Measurements from ENCODE around the gene NLGN1. TPM values are rescaled to one million over a fixed set of nuclear protein-coding genes. Genes with fewer than 3 reads are reported as not detected.

The NLGN1 gene
- total RNA-seq, 1 experiment from 2014 or later: 5.2 TPM

GRCh38 chr3:173502983-173503568, 105.5 kb downstream of the NLGN1 start:
- H3K36me3 Mint-ChIP-seq (ENCODE audit: insufficient read depth in 1 of 3, low read depth in 3 of 3): no peaks in the 10 kb centered on the region
- H2AFZ ChIP-seq (ENCODE audit: low read length): no peak overlapping the region
- WGBS (ENCODE audit: extremely low coverage, insufficient read length, low lambda C conversion rate): no CpG with 5 or more reads among the region's 4 CpGs

More at GRCh38 chr3:173502983-173503568, 105.5 kb downstream of the NLGN1 start:
- H3K18ac ChIP-seq (ENCODE audit: insufficient read length, low read depth, low read length): no peak overlapping the region
- peaks cover 0 to 6% of the 10 kb centered on the region in 2 experiments; a peak in 3 of 5 replicates for H3K9me3 Mint-ChIP-seq
- H3K79me2 ChIP-seq (ENCODE audit: insufficient read depth, low read length): no peaks in the 10 kb centered on the region
- H2BK120ac ChIP-seq (ENCODE audit: low read depth, low read length, poor library complexity, severe bottlenecking): no peak overlapping the region
- H3K14ac ChIP-seq (ENCODE audit: insufficient read depth, low read length): no peak overlapping the region
- H2BK12ac ChIP-seq (ENCODE audit: insufficient read length, low read depth, low read length): no peak overlapping the region
- H2BK15ac ChIP-seq (ENCODE audit: low read depth, low read length): no peak overlapping the region
- H3K27me3 Mint-ChIP-seq (ENCODE audit: low read depth): no peaks in the 10 kb centered on the region
- no peaks in the 10 kb centered on the region for H3K4me1 Mint-ChIP-seq
- no peaks in the 10 kb centered on the region for H3K4me1 ChIP-seq (ENCODE audit: insufficient read depth, low read length)
- no peaks in the 10 kb centered on the region for H3K27me3 ChIP-seq (ENCODE audit: insufficient read depth, low read length)
- no peak overlapping the region for H4K91ac ChIP-seq (ENCODE audit: insufficient read length, low read depth, low read length)
- no peak overlapping the region for H3K27ac ChIP-seq (ENCODE audit: insufficient read length, low read depth, low read length)
- no peaks in the 10 kb centered on the region for H3K9me3 ChIP-seq (ENCODE audit: control insufficient read depth, low read depth, low read length)
- H4K20me1 ChIP-seq (ENCODE audit: control insufficient read depth, insufficient read depth, insufficient read length): no peaks in the 10 kb centered on the region
- H3K23ac ChIP-seq (ENCODE audit: insufficient read length, low read depth, low read length): no peak overlapping the region
- no peak overlapping the region for H3K4me2 ChIP-seq (ENCODE audit: insufficient read depth, insufficient read length, low read length)
- no peak overlapping the region for H3K4me3 Mint-ChIP-seq
- H3K56ac ChIP-seq (ENCODE audit: insufficient read length, low read depth, low read length): no peak overlapping the region
- no peak overlapping the region for H3K9ac ChIP-seq (ENCODE audit: extremely low read depth, insufficient read length, low read length)
- no peak for TF ChIP-seq CTCF (conservative IDR thresholded peaks at IDR 0.05)
- no peak overlapping the region for H3T11ph ChIP-seq (ENCODE audit: low read length)
- no peak overlapping the region for H3K4ac ChIP-seq (ENCODE audit: low read depth, low read length)
- no peak overlapping the region for H2BK5ac ChIP-seq (ENCODE audit: insufficient read length, low read length)
- no peak overlapping the region for H2BK20ac ChIP-seq (ENCODE audit: low read depth, low read length, poor library complexity, severe bottlenecking)
- no peaks in the 10 kb centered on the region for H3K23me2 ChIP-seq (ENCODE audit: insufficient read length, low read depth, low read length, poor library complexity, severe bottlenecking)
- no peak overlapping the region for H2AK5ac ChIP-seq (ENCODE audit: insufficient read length, low read length)
- no peaks in the 10 kb centered on the region for H3K79me1 ChIP-seq (ENCODE audit: insufficient read depth, low read depth, low read length, poor library complexity, severe bottlenecking)
- DNase-seq: no peak
- no peak overlapping the region for H3K27ac Mint-ChIP-seq
- no peak overlapping the region for H4K5ac ChIP-seq (ENCODE audit: insufficient read length, low read depth, low read length)
- H4K8ac ChIP-seq (replicated peaks; ENCODE audit: insufficient read length, low read depth, low read length): no peak overlapping the region

All from H9 (cell line).